ENCODE data around the gene ZNF576. TPM values are rescaled to one million over a fixed set of nuclear protein-coding genes. Genes with fewer than 3 reads are reported as not detected.

Gene ZNF576
- total RNA-seq, 1 donor from 2014 or later, result 13.8 TPM

DNA sequence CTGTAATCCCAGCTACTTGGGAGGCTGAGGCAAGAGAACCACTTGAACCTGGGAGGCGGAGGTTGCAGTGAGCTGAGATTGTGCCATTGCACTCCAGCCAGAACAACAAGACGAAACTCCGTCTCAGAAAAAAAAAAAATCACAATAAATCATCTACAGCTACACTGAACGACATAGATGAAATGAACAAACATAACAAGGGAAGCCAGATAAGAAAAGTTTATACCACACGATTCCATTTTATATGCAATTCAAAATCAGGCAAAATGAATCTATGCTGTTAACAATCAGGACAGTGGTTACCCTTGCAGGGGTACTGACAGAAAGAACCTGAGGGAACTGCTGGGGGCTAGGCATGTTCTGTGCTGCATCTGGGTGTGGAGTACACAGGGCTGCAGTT, 26.7 kb upstream of the ZNF576 start:
- Mint-ChIP-seq H3K4me1 (ENCODE audit: low read depth, unreplicated experiment) (no peaks in the 10 kb centered on the region), H3K36me3 (ENCODE audit: low read depth, unreplicated experiment) (peaks cover 1% of the 10 kb centered on the region), H3K9me3 (ENCODE audit: unreplicated experiment) (no peaks in the 10 kb centered on the region), H3K4me3 (ENCODE audit: unreplicated experiment) (no peak overlapping the region), H3K27me3 (ENCODE audit: low read depth, unreplicated experiment) (no peaks in the 10 kb centered on the region), H3K27ac (ENCODE audit: unreplicated experiment) (no peak overlapping the region)
- TF ChIP-seq, protein P1, sequence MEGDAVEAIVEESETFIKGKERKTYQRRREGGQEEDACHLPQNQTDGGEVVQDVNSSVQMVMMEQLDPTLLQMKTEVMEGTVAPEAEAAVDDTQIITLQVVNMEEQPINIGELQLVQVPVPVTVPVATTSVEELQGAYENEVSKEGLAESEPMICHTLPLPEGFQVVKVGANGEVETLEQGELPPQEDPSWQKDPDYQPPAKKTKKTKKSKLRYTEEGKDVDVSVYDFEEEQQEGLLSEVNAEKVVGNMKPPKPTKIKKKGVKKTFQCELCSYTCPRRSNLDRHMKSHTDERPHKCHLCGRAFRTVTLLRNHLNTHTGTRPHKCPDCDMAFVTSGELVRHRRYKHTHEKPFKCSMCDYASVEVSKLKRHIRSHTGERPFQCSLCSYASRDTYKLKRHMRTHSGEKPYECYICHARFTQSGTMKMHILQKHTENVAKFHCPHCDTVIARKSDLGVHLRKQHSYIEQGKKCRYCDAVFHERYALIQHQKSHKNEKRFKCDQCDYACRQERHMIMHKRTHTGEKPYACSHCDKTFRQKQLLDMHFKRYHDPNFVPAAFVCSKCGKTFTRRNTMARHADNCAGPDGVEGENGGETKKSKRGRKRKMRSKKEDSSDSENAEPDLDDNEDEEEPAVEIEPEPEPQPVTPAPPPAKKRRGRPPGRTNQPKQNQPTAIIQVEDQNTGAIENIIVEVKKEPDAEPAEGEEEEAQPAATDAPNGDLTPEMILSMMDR (IDR thresholded peaks at IDR 0.05; ENCODE audit: insufficient read depth, low read depth, low read length), result no peak
- no peak for TF ChIP-seq EZH2 (IDR thresholded peaks at IDR 0.05; ENCODE audit: insufficient read depth, low read length)
- Histone ChIP-seq H3K4me1 (ENCODE audit: insufficient read depth, low read length) (peaks cover 4% of the 10 kb centered on the region), H3K79me2 (ENCODE audit: insufficient read depth, low read length) (peaks cover 25% of the 10 kb centered on the region), H3K27me3 (ENCODE audit: insufficient read depth, low read length) (no peaks in the 10 kb centered on the region), H3K36me3 (ENCODE audit: insufficient read depth, low read length) (peaks cover 5% of the 10 kb centered on the region), H2AFZ (ENCODE audit: low read depth, low read length) (no peak overlapping the region), H3K9ac (ENCODE audit: low read length) (no peak overlapping the region), H3K4me3 (ENCODE audit: insufficient read depth, low read depth, low read length) (no peak overlapping the region), H3K4me2 (ENCODE audit: low read length) (no peak overlapping the region), H3K9me3 (ENCODE audit: insufficient read depth, low read depth, low read length) (no peaks in the 10 kb centered on the region), H4K20me1 (ENCODE audit: insufficient read depth, low read length) (peaks cover 12% of the 10 kb centered on the region), H3K27ac (ENCODE audit: low read depth, low read length) (no peak overlapping the region)
- FAIRE-seq (no peak), DNase-seq (ENCODE audit: low read depth) (no peak)

DNA sequence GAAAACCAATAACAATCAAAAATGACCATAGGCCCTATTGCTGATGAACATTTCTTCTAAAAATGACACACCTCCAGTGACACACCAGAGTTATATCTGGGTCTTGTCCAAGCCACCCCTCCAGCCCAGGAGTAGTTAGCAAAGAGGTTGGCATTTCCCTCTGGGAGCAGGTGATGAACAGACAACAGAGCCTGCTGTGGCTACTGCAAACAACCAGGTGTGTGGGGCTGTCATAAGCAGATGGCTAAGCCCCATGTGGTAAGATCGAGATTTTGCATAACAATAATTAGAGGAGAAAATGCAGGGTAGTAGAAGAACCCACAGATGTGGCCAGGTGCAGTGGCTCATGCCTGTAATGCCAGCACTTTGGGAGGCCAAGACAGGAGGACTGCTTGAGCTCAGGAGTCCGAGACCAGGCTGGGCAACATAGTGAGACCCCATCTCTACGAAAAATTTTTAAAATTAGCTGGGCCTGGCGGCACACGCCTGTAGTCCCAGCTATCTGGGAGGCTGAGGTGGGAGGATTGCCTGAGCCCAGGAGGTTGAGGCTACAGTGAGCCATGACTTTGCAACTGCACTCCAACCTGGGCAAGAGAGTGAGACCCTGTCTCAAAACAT, 26.1 kb upstream of the ZNF576 start:
- Histone ChIP-seq H3K27ac (ENCODE audit: low read depth, low read length) (no peak overlapping the region), H4K20me1 (ENCODE audit: insufficient read depth, low read length) (peaks cover 12% of the 10 kb centered on the region), H3K9me3 (ENCODE audit: insufficient read depth, low read depth, low read length) (no peaks in the 10 kb centered on the region), H3K27me3 (ENCODE audit: insufficient read depth, low read length) (no peaks in the 10 kb centered on the region), H3K9ac (ENCODE audit: low read length) (no peak overlapping the region), H3K36me3 (ENCODE audit: insufficient read depth, low read length) (peaks cover 5% of the 10 kb centered on the region), H3K79me2 (ENCODE audit: insufficient read depth, low read length) (peaks cover 31% of the 10 kb centered on the region), H3K4me2 (ENCODE audit: low read length) (no peak overlapping the region), H3K4me1 (ENCODE audit: insufficient read depth, low read length) (peaks cover 7% of the 10 kb centered on the region), H2AFZ (ENCODE audit: low read depth, low read length) (no peak overlapping the region), H3K4me3 (ENCODE audit: insufficient read depth, low read depth, low read length) (no peak overlapping the region)
- peaks cover 1% of the 10 kb centered on the region for H3K36me3 Mint-ChIP-seq (ENCODE audit: low read depth, unreplicated experiment)
- H3K9me3 Mint-ChIP-seq (ENCODE audit: unreplicated experiment), result no peaks in the 10 kb centered on the region
- H3K4me3 Mint-ChIP-seq (ENCODE audit: unreplicated experiment), result no peak overlapping the region
- H3K4me1 Mint-ChIP-seq (ENCODE audit: low read depth, unreplicated experiment), result peaks cover 2% of the 10 kb centered on the region
- H3K27ac Mint-ChIP-seq (ENCODE audit: unreplicated experiment), result no peak overlapping the region
- FAIRE-seq (no peak), DNase-seq (ENCODE audit: low read depth) (no peak)
- no peaks in the 10 kb centered on the region for H3K27me3 Mint-ChIP-seq (ENCODE audit: low read depth, unreplicated experiment)
- TF ChIP-seq, protein P1 (IDR thresholded peaks at IDR 0.05; ENCODE audit: insufficient read depth, low read depth, low read length), result no peak
- no peak for TF ChIP-seq EZH2 (IDR thresholded peaks at IDR 0.05; ENCODE audit: insufficient read depth, low read length)

- Histone ChIP-seq H3K27me3 (ENCODE audit: insufficient read depth, low read length) (no peaks in the 10 kb centered on the region), H3K27ac (ENCODE audit: low read depth, low read length) (no peak overlapping the region), H3K79me2 (ENCODE audit: insufficient read depth, low read length) (peaks cover 28% of the 10 kb centered on the region), H2AFZ (ENCODE audit: low read depth, low read length) (no peak overlapping the region), H3K4me3 (ENCODE audit: insufficient read depth, low read depth, low read length) (no peak overlapping the region), H3K36me3 (ENCODE audit: insufficient read depth, low read length) (peaks cover 5% of the 10 kb centered on the region), H4K20me1 (ENCODE audit: insufficient read depth, low read length) (peaks cover 12% of the 10 kb centered on the region), H3K4me2 (ENCODE audit: low read length) (no peak overlapping the region), H3K9me3 (ENCODE audit: insufficient read depth, low read depth, low read length) (no peaks in the 10 kb centered on the region), H3K9ac (ENCODE audit: low read length) (no peak overlapping the region), H3K4me1 (ENCODE audit: insufficient read depth, low read length) (peaks cover 11% of the 10 kb centered on the region)
- no peak for DNase-seq (ENCODE audit: low read depth)
- TF ChIP-seq, protein P1 (IDR thresholded peaks at IDR 0.05; ENCODE audit: insufficient read depth, low read depth, low read length), result no peak
- TF ChIP-seq EZH2 (IDR thresholded peaks at IDR 0.05; ENCODE audit: insufficient read depth, low read length), result no peak
- Mint-ChIP-seq H3K4me3 (ENCODE audit: unreplicated experiment) (no peak overlapping the region), H3K36me3 (ENCODE audit: low read depth, unreplicated experiment) (peaks cover 1% of the 10 kb centered on the region), H3K4me1 (ENCODE audit: low read depth, unreplicated experiment) (peaks cover 2% of the 10 kb centered on the region), H3K27ac (ENCODE audit: unreplicated experiment) (no peak overlapping the region), H3K9me3 (ENCODE audit: unreplicated experiment) (peaks cover 2% of the 10 kb centered on the region), H3K27me3 (ENCODE audit: low read depth, unreplicated experiment) (no peaks in the 10 kb centered on the region)
- no peak for FAIRE-seq
Measured at GRCh38 chr19:43572171-43572588, 24.2 kb upstream of the ZNF576 start.
